ENCODE data around the gene HTRA2.

DNA sequence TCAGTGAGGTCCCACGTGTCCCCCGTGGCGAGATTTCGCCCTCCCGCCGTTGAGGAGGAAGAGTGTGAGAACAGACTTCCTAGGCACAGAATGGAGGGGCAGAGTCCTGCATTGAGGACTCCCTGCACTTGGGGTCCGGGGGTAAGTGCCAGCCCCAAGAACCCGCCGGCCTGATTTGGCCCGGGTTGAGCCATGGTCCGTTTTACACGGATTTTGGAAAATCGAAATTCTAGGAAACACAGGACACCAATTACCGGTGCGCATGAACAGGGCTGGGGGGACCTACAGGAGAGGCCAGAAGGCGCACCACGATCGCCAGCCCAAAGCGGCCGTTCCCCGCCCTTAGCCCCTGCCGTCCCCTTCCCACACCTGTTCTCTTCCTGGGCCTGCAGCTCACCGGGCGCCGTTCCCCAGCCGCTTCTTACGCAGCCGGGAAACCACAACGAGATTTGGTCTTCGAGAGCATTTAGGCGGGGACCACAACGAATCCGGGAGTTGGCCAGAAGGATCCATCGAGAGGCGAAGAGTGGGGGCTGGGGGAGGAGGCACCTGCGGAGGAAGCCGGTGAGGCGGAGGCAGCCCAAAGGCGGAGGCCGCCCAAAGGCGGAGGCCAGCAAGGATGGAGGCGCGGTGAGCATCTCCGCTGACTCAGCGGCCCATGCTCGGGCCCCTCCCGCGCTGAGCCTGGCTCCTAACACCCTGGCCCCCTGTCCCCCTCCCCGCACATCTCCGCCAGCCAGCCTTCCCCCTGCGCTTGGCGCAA lies 15.9 kb upstream of the HTRA2 start:
- TF ChIP-seq EZH2 (IDR thresholded peaks at IDR 0.05; ENCODE audit: low read length) (peak; percentile 91), CTCF (optimal IDR thresholded peaks at IDR 0.05 in 1 of 3, IDR thresholded peaks at IDR 0.05 in 1 of 3, conservative IDR thresholded peaks at IDR 0.05 in 1 of 3; ENCODE audit: extremely low read depth in 1 of 3, insufficient read depth in 2 of 3, low read length in 3 of 3) (no peak)

All from keratinocyte (primary cell).